Activated CD8-positive, alpha-beta memory T cell treated with anti-CD3 and anti-CD28 coated beads, Interleukin-2, amount 50 U/mL, for 48 hours (primary cell): ENCODE results near the gene NOXO1.

ENCODE experiments used
- DNase-seq: peaks from one replicate; pipeline ENCODE4 v3.0.0-alpha.2; 2020

Gene NOXO1

GRCh38 chr16:2009791-2010510, 28.7 kb upstream of the NOXO1 start, which contains the start of gene ZNF598:
ZNF598 (minus strand) TSS chr16:2009821.
- DNase-seq: peak; percentile 90

DNA sequence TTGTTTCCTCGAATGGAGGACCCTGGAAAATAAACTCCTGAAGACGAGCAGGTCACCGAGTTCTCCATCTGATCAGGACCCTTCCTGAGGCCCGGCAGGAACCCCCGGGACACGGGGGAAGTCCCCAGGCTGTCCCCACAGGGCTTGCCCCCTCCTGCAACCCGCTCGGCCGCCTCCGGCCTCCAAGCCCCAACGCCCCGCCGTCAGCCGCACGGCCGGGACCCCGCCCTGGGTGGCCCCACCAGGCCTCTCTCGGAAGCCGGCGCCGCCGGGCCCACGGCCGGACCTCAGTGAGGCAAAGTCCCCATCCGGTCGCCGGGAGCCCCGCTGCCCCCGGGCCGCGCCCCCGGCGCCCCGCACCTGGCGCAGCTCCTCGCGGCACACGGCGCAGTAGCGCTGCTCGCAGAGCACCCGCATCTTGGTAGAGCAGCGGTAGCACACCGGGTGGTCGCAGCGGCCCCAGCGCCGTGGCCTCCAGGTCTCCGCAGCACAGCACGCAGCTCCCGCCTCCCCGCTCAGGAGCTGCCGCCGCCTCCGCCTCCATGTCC, 28.0 kb upstream of the NOXO1 start:
- peak; percentile 74 for DNase-seq

DNA sequence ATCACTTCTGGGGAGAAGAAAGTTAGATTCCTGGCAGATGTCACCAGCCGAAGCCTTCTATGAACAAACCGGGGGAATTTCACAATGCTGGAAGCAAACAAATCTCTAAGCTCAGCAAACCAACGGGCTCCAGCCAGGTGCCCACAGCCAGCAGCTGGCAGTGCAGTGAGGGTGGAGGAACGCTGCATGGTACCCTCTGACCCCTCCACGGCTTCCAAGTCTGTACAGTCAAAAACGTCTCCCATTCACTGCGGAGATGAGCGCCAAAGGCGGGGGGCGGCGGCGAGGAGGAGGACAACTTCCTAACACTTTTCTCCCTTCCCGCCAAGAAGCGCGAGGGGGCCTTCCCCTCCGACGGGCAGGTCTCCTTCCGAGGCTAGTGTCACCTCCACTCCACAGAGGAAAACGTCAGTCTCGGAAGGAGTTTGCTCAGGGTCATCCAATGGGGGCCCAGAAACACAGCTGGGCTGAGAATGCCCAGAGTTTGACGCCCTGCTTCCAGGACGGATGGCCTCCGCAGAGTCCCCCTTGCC, 27.4 kb upstream of the NOXO1 start:
- peak; percentile 72 for DNase-seq

GRCh38 chr16:2008009-2008526, 26.8 kb upstream of the NOXO1 start:
- peak; percentile 73 for DNase-seq

DNA sequence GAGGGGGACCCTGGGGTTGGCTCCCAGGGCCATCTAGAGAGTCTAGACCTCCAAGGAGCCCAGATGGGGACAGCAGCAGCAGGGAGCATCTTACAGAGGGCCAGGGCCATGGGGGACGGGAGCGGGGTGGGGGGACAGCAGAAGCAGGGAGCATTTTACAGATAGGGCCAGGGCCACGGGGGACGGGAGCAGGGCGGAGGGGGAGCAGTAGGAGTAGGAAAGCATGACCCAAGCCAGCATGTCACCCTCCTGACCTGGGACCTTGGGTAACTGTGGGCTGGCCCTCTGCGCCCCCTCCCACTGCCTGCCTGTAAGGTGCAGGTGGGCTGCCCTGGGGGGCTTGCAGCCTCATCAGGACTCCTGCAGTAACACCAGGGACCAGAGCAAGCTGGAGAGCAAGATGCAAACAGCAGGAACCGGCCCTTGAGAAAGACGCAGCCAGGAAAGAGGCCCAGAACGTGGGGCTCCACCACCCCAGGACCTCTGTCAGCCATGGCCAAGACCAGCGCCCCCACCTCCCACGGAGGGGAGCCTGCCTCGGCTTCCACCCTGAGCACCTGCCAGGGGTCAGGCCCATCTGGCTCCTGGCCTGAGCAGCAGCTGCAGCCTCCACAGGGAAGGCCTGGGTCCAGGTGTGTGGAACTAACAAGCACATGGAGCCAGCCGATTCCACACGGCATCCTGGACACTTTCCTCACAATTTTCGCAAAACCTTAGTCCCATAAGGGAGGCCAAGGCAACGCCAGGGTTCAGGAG, 26.0 kb upstream of the NOXO1 start:
- no peak for DNase-seq

DNA sequence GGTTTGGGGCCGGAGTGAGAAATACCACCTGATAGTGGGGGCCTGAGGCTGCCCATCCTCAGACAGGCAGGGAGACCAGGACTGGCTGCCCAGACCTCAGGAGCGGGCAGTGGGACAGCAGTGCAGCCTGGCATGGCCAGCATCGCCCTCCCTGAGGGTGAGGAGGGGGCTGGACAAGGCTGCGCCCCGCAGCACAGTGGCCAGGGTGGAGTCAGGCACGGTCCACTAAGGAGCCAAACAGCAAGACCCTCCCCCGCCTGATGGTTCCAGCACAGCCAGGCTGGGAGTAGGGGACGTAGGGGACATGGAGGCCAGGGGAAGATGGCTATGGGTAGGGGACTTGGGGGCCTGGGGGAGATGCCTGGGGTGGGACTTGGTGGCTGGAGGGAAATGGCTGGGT, 25.0 kb upstream of the NOXO1 start:
- DNase-seq: no peak

DNA sequence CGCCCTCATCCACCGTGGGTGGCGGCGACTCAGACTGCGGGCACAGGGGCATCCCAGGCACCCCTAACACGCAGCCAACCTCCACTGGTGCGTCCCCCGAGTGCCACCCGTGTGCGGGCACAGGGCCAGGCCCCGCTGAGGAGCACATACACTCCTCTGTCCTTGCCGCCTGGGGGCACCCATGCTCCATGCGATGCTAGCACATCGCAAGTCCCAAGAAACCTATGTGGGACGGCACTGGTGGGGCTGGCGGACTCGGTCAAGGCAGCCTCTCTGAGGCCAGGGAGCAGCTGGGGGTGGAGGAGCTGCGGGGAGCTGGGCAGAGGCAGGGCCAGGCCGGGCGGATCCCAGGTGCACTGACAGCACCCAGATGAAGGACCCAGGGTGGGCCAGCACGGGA, 24.4 kb upstream of the NOXO1 start:
- no peak for DNase-seq

- DNase-seq: no peak
Measured at GRCh38 chr16:2004795-2005517, 23.7 kb upstream of the NOXO1 start.

- peak; percentile 96 for DNase-seq
Measured at GRCh38 chr16:2003827-2004641, 22.8 kb upstream of the NOXO1 start.

- DNase-seq: no peak
Measured at GRCh38 chr16:2003231-2003826, 22.1 kb upstream of the NOXO1 start.

DNA sequence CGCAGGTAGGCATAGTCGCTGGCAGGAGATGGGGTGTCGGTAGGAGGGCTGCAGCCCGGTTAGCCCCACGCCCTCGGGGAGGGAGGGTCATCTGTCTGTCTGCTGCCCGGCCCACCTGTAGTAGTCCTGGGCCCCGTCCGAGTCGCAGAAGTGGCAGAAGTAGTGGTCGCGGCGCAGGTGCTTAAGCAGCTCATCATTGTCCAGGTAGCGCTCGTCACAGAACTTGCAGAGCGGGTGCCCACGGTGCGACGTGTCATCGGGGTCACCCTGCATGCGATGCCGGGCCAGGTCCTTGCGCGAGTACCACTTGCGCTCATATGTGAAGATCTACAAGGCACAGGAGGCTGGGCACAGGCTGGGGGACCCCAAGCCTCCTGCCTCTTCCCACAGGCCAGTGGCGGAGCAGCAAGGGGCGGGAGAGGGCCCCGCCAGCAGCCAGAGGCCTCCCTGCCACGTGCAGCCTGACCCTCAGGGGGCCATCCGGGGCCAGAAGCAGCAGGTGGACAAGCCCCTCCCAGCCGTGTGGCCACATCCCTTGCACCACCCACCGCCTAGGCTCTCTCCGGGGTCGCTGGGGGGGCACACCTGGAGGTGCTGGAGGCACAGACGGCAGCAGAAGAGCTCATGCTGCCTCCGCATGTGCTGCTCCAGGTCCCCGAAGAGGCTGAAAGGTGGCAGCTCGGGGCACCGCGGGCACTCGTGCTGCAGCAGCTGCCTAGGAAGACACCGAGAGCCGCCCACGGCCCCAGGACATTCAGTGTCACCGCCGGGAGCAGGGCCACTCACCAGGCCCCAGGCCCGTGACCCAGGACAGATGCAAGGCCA, 21.3 kb upstream of the NOXO1 start:
- no peak for DNase-seq

DNA sequence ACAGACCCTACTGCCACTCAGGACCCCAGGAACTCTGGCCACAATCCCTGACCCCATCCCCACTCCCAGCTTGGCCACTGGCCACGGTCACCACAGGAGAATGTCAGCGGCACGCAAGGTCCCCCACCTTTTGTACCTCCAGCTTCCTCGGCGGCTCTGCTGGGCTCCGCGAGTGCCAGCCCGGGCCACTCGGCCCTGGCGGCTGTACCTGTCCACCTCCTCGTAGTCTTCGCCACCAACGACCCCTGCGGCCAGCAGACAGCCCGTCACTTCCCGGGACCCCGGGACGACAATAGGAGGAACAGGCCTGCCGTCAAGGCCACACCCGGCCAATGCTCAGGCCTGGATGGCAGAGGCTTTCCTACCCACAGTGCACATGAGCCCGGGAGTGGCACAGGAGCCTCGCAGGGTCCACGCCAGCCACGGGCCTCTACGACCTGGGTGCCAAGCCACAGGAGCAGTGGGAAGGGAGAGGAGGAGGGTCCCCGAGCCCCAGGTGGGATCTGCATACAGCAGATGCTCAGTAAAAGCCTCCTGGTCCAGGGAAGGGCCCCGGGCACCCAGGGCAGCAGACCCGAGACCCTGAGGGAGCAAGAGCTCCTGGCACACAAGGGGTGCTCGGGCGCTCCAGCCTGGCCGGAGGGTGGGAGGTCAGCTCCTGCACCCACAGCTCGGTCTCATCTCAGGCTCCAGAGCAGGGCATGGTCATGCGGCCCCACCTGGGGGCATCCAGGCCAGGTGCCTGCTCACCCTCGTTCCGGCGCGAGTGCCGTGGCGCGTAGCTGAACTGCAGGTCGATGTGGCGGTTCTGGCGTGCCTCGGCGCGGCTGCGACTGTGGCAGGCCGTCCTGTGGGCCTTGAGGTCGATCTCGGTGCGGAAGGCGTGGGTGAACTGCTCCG, 20.4 kb upstream of the NOXO1 start:
- DNase-seq: no peak

- DNase-seq: no peak
Measured at GRCh38 chr16:2001035-2001434, 19.8 kb upstream of the NOXO1 start.

DNA sequence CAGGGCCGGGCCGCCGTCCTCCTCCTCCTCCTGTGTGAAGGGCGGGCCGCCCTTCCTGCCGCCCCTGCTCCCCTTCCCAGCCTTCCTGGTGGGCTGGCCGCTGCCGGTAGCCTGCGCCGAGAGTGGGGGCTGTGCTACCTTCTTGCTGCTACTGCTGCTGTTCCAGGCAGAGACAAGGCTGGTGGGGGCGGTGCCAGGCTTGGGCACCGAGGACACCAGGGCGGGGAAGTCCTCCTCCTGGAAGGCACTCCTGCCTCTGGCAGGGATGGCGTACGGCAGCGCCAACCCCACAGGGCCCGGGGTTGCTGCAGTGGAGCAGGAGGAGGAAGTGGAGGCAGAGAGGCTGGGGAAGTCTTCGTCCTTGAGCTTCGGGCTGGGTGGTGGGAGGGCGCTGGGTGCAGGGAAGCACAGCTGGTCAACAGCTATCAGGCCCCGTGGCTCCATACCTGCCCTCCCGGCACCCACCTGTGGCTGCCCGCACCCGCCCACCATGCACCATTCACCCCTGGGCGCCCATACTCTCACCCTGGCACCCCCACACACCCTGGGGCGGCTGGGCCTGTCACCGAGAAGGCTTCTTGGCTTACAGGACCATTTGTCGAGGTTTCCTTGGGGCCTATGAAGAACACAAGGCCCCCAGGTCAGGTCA, 18.7 kb upstream of the NOXO1 start:
- DNase-seq: no peak

DNA sequence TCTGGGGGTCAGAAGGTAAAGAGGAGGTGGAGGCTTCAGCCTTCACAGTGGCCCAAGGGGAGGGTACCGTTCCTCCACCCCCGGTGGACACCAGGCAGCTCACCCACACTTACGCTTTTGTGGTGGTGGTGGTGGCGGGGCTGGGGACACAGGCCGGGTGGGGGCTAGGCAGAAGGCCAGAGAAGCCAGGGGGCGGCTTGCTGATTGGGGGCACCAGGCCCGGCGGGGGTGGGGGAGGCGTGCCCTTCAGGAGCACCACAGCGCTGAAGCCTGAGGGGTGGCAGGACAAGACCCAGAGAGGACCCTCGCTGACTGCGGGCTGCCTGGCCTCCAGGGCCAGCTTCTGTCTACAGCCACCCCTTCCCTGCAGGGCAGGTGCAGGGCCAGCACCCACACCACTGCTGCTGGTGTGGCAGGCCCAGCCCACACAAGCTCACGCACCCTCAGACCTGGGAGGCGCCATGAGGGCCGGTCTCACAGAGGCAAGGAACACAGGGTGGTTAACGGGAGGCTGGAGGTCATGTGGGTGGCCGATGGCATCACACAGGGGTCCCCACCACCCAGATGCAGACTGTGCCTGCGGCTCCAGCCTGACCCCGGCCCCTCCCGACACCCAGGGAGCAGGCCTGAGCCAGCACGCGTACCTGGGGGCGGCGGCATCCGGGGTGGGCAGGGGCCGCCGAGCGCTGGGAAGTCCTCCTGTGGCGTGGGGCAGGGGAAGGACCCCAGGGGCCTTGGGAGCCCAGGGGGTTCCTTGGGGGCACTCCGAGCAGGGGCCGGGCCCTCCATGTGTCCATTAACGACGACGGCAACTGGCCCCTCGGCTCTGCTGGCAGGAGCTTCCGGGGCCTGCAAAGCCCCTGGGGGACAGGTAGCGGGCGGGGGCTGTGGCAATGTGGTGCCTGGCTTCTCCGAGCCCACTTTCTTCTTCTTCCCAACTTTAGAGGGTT, 17.9 kb upstream of the NOXO1 start:
- DNase-seq: no peak

DNA sequence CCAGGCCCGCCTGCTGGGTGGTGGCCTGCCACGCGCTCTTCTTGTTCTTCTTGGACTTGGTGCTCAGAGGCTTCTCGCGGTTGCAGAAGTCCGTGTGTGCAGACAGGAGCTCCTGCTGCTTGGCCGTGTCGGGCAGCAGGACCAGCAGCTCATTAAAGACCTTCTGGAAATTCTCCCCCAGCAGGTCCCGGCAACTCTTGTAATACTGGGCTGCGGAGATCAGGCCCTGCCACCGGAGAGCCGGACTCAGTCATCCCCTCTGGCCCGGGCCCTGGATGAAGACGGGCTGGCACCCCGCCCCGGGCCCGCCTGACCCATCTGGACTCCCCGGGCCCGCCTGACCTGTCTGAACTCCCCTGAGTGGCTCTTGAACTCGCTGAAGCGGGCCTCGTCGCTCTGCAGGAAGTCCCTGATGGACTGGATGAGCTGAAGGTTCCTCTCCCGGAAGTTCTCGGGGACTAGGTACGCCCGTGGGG, 17.1 kb upstream of the NOXO1 start:
- no peak for DNase-seq

GRCh38 chr16:1997494-1998359, 16.5 kb upstream of the NOXO1 start:
- no peak for DNase-seq
